ENCODE data around the gene TMEM126B.
"Not testable (repeated sequence)": the region's sequence is repeated elsewhere in the genome, so short reads cannot be mapped to it uniquely, and the experiment has no call there.

Gene TMEM126B

DNA sequence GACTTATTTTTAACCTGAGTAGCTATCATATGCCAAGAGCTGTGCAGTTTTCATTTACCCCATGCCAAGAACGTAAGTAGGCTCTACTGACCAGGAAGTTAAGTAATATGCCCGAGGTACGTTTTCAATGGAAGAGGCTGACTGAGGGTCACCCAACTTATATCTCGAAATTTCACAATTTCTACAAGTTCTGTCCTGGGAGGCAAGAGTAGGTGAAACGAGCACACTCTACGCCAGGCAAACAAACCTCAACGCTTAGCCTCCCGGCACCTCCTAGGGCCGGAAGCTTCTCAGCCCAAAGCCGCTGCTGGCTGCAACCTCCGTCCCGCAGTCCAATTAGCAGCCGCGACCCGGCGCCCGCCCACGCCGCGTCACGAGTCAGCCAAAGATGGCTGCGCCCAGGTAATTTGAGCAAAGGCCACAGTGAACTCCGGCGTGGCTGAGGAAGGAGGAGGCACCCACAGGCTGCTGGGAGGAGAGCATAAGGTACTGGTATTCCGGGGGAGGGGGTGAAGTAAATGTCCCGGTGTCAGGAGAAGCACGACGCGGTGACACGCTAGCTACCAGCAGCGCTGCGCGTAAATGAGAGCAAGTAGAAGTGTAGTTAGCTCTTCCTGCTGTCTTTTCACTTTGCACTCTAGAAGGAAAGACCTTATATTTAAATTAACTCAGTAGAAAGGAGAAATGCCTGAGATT lies 19.4 kb downstream of the TMEM126B start, which contains the start of gene TMEM126A:
TSS of gene TMEM126A (plus strand) at position 364 of the 696 bp plus-strand sequence. CDS start 2,289 bp downstream, outside the sequence.
- DNase-seq (ENCODE audit: low read depth): peak; percentile 84

DNA sequence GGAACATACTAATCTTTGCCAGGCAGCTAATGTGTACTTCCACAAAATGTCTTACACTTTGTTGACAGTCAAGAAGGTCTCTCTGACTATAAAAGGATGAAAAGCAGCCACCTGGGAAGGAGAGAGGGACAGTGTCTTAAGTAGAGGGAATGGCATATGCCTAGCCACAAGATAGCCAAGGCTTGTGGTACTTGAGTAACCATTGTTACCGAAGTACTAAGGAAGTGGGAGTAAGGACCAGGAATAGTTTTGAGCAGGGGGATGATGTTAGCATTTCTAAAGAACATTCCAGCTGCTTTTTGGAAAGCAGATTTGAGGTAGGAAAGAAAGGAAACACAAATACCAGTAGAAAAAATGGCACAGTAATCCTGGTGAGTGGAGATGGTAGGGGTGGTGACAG lies 22.7 kb downstream of the TMEM126B start:
- DNase-seq (ENCODE audit: low read depth): no peak

DNA sequence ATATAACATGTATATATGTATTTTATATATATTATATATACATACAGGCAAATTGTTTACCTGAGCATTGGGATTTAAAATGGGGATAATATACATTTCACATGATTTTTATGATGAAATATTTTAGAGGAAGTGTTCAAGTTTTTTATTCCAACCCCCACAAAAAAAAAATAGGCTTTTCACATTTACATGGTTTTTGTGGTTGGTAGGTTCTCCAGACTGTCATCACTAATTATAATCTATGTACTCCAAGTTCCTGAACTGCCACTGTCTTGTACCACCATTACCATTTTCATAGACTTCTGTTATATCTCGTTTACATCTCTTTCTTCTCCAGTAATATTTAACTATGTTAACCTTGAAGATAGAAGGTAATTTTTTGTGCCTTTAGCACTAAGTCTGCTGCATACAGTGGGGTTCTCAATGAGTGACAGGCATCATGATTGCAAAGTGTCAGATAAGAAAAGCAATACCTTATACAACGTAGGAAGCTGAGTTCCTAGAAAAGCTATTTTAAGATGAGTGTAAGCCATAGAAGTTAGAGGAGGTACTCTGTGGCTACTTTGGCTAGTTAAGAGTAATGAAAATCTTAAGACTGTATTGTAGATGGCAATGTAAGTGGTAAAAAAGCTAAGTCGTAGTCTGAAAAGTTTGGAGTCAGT lies 24.5 kb downstream of the TMEM126B start:
- DNase-seq (ENCODE audit: low read depth): no peak

DNA sequence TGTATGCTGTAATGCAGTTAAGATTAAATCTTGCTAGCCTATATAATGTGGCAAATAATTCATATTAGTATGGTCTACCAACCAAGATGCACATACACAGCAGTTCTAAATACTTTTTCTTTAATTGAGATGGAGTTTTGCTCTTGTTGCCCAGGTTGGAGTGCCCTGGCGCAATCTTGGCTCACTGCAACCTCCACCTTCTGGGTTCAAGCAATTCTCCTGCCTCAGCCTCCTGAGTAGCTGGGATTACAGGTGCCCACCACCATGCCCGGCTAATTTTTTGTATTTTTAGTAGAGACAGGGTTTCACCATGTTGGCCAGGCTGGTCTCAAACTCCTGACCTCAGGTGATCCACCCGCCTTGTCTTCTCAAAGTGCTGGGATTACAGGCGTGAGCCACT lies 25.9 kb downstream of the TMEM126B start:
- DNase-seq (ENCODE audit: low read depth): not testable (repeated sequence)

DNA sequence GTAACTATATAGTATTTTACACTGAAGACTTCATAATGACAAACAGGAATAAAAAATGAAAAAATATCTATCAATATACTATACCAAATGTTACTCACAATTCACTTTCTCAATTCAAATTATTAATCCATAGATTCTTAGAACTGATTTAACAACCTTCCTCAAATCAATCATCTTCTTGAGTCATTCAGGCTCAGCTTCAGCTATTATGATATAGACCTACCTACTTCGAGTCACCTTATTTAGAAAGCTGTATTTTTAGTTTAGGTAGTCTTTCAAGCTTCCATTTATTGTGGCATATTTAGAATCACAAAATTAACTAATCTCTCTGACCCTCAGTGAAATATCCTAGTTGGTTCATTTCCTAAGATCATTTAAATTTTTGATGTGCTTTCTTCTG lies 28.4 kb downstream of the TMEM126B start:
- no peak for DNase-seq (ENCODE audit: low read depth)

DNA sequence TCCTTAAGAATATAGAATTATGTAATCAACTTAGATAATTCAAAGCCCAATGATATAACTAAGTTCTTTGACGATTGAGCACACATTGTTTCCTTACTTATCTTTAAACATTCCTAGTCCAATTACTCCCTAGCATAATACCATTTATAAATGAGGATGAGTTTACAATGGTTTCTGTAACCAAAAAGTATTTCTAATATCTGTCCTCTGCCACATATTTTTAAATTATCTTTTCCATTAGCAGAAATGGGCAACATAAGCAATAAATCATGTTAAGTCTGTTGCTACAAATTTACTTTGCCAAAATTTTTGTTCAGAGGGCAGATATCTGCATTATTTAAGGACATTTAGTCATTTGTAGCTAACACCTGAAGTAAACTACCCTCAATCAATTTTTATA lies 29.8 kb downstream of the TMEM126B start:
- DNase-seq (ENCODE audit: low read depth): no peak

DNA sequence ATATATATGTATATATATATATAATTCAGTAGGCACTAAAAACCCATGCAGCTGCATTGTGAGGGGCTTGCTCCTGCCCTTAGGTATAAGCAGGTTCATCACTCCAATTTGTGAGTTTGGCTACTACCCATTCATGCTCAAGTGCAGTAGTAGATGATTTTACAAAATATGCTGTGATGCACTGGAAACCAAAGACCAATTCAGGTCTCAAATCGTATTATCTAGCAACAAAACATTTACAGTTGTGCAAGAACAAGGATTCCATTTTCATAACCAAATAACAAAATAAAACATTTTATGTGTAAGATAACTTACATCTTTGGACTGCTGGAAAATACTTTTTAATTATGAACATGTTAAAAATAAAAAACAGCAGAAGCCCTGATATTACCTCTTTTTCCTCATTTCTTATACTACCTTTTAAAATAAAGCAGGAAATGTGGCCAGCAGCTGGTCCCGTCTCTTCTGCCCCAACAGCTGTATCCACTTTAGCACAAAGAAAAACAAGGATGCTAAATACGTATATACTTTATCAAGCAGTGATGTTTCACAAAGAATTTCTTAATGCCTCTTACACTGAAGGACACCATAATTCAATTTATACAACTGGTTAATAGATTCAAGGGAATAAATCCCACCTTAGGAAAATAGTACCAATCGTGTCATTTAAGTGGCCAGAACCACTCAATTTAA lies 33.7 kb downstream of the TMEM126B start:
- DNase-seq (ENCODE audit: low read depth): no peak

DNA sequence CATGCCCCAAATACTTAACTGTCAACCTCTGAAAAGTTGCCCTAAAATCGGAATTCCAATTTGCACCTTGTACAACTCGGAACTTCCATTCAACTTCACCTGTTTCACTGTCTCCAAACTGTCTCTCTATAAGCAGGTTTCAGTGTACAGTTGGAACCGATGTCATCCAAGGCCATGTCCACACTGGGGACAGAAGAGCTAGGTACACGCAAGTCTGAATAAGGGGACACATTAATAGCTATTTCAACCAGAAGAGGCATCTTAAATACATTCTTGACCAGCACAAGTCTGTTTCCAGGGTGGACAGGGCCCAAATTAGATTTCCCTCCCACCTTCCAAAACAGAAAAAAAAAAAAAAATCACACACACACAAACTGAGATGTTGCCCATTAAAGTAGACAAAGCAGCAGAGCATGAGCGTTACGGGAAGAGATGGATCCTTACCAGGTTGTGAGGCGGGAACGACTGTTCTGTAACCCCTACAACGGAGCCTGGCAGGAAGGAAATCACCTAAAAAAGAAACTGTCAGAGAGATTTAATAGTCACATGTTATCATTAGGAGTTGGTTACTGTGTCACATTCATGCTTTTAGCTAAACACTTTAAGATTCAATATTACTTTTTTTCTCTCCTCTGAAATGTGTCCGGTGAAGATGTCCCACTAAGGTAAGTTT lies 34.8 kb downstream of the TMEM126B start:
- DNase-seq (ENCODE audit: low read depth): no peak

DNA sequence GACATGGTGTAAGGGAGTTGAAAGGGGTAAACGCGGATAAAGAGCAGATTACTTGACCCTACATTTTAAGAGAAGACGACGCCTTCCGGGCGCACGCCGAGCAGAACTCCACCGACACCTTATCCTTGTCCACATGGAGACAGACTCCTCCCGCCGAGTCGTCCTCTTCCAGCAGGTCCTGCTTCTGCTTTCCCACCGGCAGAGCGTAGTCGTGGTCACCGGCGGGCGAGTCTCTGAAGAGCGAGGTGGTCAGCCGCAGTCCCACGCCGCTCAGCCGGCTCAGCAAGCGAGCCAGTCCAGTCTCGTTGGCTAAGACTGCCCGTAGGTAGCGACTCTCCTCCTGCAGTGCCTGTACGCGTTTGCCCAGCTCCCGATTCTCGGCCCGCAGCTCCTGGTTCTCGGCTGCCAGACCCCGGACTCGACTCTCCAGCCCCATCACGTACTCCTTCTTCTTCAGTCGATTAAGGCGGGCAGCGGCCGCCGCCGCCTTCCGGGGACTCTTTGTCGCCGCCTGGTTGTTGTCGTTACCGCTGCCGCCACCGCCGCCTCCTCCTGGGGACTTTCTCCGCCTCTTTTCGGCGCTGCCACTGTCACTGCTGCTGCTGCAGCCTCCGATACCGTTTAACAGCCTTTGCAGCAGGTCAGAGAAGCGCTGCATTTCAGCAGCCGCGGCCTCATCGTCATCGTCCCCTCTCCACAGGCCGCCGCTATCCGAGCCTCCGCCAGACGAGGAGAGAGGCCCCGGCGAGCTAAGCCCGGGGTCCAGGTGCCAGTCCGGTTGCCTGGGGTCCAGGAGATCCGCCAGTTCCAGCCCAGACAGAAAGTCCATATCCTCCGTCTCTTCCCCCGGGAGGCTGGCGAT lies 35.6 kb downstream of the TMEM126B start:
- DNase-seq (ENCODE audit: low read depth): peak; percentile 82

DNA sequence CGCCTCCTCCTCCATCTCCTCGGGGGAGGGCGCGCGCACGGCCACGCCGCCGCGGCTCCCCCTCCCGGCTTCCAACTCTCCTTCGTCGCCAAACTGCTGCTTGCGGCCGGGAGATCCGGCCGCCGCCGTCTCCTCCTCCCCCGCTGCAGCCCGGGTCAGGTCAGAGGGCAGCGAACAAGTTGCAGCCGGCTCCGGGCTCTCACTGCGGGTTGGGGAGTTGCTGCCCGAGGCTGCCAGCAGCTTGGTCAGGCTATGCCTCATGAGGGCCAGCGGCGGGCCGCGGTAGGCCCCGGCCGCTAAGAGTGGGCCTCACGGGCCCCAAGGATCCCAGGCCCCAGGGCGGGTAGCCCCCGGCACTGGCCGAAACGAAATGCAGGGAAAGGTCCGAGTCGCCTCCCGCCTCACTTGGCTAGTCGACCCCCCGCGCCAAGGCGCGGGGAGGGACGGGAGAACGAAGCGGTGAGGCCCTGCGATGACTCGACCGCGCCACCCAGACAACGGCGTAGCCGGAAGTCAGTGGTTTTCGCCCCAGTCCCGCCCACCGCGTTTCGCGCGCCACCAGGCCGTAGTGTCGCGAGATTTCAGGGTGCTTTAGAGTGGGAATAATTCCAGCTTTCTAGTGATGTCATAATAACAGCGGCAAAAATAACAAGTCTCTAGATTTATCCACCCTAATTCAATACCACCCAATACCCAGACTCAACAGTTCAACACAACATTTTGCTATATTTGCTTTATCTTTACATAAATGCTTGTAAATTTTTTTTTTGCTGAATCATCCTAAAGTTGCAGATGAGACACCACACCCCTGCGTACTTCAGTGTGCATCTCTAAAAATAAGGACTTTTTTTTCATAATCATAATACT lies 36.5 kb downstream of the TMEM126B start, which contains the start of gene CREBZF:
TSS of gene CREBZF (minus strand) at position 515 of the 867 bp plus-strand sequence. CDS start at position 261, 254 bp downstream.
- DNase-seq (ENCODE audit: low read depth): peak; percentile 88

DNA sequence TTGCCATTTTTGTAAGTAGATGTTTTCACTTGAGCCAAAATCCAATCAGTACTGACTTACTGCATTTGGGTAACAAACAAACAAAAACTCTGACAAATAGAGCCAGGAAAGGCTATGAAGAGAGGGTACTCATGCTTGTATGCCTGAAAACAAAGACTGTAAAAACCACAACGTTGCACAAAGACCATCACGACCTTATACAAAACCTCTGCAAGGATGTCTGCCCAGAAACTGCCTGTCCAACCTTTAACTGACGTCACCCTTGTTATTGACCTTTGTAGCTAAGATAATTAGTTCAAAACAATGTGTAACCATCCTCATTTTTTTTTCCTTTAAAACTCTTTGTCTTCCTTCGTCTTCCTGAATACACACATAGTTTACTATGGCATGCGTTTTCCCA lies 37.3 kb downstream of the TMEM126B start:
- DNase-seq (ENCODE audit: low read depth): no peak

DNA sequence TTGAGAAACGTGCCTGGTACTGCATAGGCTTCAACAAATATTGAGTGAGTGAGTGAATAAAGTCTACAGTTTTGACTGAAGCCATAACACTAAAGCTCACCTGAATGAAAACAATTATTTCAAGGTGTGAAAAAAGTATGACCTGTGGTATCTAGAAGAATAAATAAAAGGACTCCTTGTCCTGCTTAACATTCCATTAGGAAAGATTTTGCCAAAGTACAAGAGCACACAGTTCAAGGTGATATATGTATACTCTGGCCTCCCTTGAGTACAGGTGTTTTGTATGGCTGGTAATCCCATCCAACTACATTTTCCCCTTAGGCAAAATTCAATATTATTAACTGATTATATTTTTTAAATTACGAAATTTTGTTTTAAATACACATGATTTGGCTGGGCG lies 38.3 kb downstream of the TMEM126B start:
- DNase-seq (ENCODE audit: low read depth): no peak

DNA sequence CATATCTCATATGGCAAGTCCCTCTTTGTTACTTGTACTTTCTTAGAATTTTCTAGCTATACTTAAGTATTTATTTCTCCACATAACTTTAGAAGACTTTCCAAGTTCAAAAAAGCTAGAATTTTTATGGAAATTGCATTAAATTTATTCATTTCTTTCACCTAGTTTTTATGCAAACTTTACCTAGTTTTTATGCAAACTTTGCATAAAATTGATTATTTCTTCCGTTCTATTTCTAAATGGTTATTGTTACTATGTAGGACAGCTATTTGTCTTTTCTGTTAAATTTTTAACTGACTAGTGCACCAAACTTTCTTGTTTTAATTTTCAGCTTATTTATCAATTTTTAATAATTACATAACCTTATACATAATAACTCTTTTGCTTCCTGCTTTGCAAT lies 39.8 kb downstream of the TMEM126B start:
- no peak for DNase-seq (ENCODE audit: low read depth)

DNA sequence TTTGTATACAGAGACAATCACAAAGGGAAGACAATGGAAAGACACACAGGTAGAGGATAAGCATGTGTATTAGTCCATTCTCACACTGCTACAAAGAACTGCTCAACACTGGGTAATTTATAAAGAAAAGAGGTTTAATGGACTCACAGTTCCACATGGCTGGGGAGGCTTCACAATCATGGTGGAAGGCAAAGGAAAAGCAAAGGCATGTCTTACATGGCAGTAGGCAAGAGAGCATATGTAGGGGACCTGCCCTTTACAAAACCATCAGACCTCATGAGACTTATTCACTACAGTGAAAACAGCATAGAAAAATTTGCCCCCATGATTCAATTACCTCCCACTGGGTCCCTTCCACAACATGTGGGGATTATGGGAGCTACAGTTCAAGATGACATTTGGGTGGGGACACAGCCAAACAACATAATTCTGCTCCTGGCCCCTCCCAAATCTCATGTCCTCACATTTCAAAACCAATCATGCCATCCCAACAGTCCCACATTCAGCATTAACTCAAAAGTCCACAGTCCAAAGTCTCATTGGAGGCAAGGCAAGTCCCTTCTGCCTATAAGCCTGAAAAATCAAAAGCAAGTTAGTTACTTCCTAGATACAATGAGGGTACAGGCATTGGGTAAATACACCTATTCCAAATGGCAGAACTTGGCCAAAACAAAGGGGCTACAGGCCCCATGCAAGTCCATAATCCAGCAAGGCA lies 42.7 kb downstream of the TMEM126B start:
- DNase-seq (ENCODE audit: low read depth): not testable (repeated sequence)

DNA sequence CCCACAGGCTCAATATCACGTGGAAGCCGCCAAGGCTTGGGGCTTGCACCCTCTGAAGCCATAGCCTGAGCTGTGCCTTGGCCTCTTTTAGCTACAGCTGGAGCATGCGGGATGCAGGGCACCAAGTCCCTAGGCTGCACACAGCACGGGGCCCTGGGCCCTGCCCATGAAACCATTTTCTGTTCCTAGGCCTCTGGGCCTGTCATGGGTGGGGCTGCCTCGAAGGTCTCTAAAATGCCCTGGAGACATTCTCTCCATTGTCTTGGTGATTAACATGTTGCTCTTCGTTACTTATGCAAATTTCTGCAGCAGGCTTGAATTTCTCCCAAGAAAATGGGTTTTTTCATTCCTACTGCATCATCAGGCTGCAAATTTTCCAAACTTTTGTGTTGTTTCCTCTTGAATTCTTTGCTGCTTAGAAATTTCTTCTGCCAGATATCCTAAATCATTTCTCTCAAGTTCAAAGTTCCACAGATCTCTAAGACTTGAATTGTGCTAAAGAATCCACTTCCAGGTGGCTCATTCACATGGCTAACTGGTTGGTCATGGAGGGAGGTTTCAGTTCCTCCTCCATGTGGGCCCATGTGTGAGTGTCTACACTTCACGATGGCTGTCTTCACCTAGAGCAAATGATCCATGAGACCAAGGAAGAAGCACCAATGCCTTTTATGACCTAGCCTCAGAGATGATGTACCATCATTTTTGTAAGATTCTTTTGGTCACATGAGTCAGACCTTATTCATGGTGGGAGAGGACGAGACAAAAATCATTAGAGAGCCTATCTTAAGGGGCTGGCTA lies 43.9 kb downstream of the TMEM126B start:
- DNase-seq (ENCODE audit: low read depth): no peak

DNA sequence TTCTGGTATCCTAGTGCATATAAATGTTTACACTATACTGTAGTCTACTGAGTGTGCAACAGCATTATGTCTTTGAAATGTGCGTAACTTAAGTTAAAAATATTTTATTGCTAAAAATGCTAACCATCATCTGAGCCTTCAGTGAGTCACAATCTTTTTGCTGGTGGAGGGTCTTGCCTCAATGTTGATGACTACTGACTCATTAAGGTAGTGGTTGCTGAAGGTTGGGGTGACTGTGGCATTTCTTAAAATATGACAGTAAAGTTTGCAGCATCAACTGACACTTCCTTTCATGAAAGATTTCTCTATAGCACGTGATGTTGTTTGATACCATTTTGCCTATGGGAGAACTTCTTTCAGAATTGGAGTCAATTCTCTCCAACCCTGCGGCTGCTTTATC lies 45.0 kb downstream of the TMEM126B start:
- DNase-seq (ENCODE audit: low read depth): no peak

DNA sequence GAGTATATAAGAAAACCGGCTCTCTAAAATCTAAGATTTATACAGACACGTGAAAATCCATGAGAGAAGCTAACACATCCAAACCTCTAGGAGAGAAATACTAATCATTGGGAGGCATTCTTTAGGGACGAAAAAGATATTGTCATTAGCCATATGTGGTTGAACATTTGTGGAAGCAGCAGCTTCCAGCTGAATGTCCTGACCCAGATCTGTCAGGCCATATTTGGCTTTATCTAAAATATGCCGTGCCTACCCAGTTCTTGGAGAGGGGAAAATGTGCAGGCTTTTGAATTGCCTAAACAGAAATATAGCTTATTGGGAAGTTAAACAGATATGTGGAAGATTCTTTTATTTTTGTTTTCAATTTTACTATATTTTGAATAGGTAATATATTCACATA lies 51.2 kb downstream of the TMEM126B start:
- DNase-seq (ENCODE audit: low read depth): no peak

DNA sequence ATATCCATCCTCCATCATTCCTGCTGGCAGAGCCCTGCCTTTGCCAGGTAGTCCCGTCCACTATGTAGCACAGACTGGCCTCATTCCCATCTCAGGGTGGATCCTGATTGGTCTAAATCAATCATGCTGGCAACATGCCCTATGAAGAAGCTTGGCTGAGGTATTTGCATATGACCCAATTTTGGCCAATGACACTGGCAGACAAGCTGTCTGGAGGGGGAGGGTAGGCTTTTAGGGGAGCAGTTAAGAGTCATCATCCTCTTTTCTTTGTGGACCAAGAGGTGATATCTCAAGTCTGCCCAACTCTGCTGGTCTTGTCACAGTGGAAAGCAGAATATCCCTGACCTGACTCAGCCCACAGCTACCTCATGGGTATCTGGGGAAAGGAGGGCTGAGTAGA lies 52.5 kb downstream of the TMEM126B start:
- DNase-seq (ENCODE audit: low read depth): no peak

Data from activated T-cell treated with anti-CD3 and anti-CD28 coated beads for 1 hour (primary cell).